Sigmoid colon (tissue), 4 donors: Measurements from ENCODE around the gene CYP24A1.

Source experiments
- POLR2AphosphoS5 ChIP-seq, 4 donors: sonication (generic); formaldehyde crosslinking; IDR thresholded peaks; one replicate each; pipeline ENCODE4 v1.6.1; 2017; ENCODE audit warnings: antibody characterized with exemption in 4 of 4
- TF ChIP-seq, protein P1 (sequence below), 4 experiments: fragments of 450-650 bp in 3 of 4; fragments of 200-600 bp in 1 of 4; IDR thresholded peaks; one replicate each; pipeline ENCODE4 v1.5.1; 2016 to 2019; ENCODE audit warnings: antibody characterized with exemption in 4 of 4, mild to moderate bottlenecking in 3 of 4, moderate library complexity in 2 of 4

- TF ChIP-seq, protein P1, sequence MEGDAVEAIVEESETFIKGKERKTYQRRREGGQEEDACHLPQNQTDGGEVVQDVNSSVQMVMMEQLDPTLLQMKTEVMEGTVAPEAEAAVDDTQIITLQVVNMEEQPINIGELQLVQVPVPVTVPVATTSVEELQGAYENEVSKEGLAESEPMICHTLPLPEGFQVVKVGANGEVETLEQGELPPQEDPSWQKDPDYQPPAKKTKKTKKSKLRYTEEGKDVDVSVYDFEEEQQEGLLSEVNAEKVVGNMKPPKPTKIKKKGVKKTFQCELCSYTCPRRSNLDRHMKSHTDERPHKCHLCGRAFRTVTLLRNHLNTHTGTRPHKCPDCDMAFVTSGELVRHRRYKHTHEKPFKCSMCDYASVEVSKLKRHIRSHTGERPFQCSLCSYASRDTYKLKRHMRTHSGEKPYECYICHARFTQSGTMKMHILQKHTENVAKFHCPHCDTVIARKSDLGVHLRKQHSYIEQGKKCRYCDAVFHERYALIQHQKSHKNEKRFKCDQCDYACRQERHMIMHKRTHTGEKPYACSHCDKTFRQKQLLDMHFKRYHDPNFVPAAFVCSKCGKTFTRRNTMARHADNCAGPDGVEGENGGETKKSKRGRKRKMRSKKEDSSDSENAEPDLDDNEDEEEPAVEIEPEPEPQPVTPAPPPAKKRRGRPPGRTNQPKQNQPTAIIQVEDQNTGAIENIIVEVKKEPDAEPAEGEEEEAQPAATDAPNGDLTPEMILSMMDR (IDR thresholded peaks at IDR 0.05): no peak
- no peak for TF ChIP-seq POLR2AphosphoS5 (IDR thresholded peaks at IDR 0.05)
Measured at GRCh38 chr20:54218470-54218869, 44.7 kb upstream of the CYP24A1 start.
